K562 (cell line): Measurements from ENCODE around the gene AKT3. TPM values are rescaled to one million over a fixed set of nuclear protein-coding genes. Genes with fewer than 3 reads are reported as not detected.

Experiments
- ATAC-seq: fragments of 200-7000 bp; cut with Tn5 transposase; 3 replicates; pipeline ENCODE4 v1.9.1; 2020; ENCODE audit warnings: moderate library complexity
- BruUV-seq: library from RNA; stranded (reverse); fragments of 400-500 nt; replicated peaks from 2 replicates; lab custom pipeline; 2021; lab: Mats Ljungman, UMichigan
- CTCF ChIA-PET: fragments of 300-600 bp; formaldehyde crosslinking; extraction: SDS; loops from one replicate; lab custom pipeline; 2021; ENCODE audit warnings: low intra/inter-chr PET ratio; lab: Yijun Ruan, JAX
- POLR2A ChIA-PET: fragments of 300-600, 350-650 bp; sonication (Branson Sonifier 250); formaldehyde crosslinking; extraction: SDS; loops from one replicate; lab custom pipeline; 2021; ENCODE audit warnings: antibody characterized with exemption, inconsistent platforms; lab: Yijun Ruan, JAX
- DNase-seq, 4 experiments: peaks; one replicate each; pipeline versions ENCODE4 v3.0.0 to v3.0.0-alpha.2; 2011 to 2018; ENCODE audit warnings: low spot score in 3 of 4, mixed read lengths in 3 of 4; ENCODE audit errors: extremely low read depth in 1 of 4
- FAIRE-seq: peaks from 2 replicates; lab custom pipeline; 2011; peaks lifted over from hg19 to GRCh38; lab: Jason Lieb, UNC
- H2AFZ ChIP-seq: 2 replicates; pipeline ENCODE4 v1.6.0; 2011; ENCODE audit warnings: low read depth, low read length, control low read depth, inconsistent platforms
- H3K27ac ChIP-seq: fragments of 200-600 bp; 3 replicates; pipeline ENCODE4 v1.8.0; 2011; ENCODE audit warnings: low read depth, mild to moderate bottlenecking, control low read depth, inconsistent platforms, low read length, moderate library complexity, mixed read lengths; ENCODE audit errors: extremely low read depth
- H3K27me3 ChIP-seq, 2 experiments: fragments of 300-600 bp in 1 of 2; 2 replicates in 1 of 2; 3 replicates in 1 of 2; pipeline versions ENCODE4 v1.6.0 to v1.8.0; 2011; ENCODE audit warnings: inconsistent platforms in 2 of 2, low read length in 2 of 2, mild to moderate bottlenecking in 1 of 2, mixed read lengths in 1 of 2, moderate library complexity in 1 of 2; ENCODE audit not compliant: control insufficient read depth in 2 of 2, insufficient read depth in 2 of 2
- H3K36me3 ChIP-seq: fragments of 300-600 bp; 3 replicates; pipeline ENCODE4 v1.8.0; 2011; ENCODE audit warnings: mild to moderate bottlenecking, low read length, inconsistent platforms; ENCODE audit not compliant: control insufficient read depth, insufficient read depth
- H3K4me1 ChIP-seq, 2 experiments: fragments of 200-600 bp in 1 of 2; replicated peaks in 1 of 2; 2 replicates in 1 of 2; 3 replicates in 1 of 2; pipeline versions ENCODE4 v1.5.1 to v1.8.0; 2011; ENCODE audit warnings: inconsistent platforms in 2 of 2, low read length in 2 of 2, mild to moderate bottlenecking in 1 of 2, mixed read lengths in 1 of 2, moderate library complexity in 1 of 2; ENCODE audit not compliant: control insufficient read depth in 2 of 2, insufficient read depth in 2 of 2
- H3K4me2 ChIP-seq: 2 replicates; pipeline ENCODE4 v1.6.1; 2011; ENCODE audit warnings: low read length, control low read depth, inconsistent platforms, mixed read lengths; ENCODE audit not compliant: insufficient read depth
- H3K4me3 ChIP-seq: fragments of 200-600 bp; sonication (generic), shearing (Covaris generic); 2 replicates; pipeline ENCODE4 v1.5.1; 2016; ENCODE audit warnings: control low read depth, inconsistent platforms
- H3K79me2 ChIP-seq: fragments of 200-600 bp; 3 replicates; pipeline ENCODE4 v1.8.0; 2011; ENCODE audit warnings: low read length, inconsistent platforms; ENCODE audit not compliant: control insufficient read depth, insufficient read depth
- H3K9ac ChIP-seq, 2 experiments: 2 replicates each; pipeline versions ENCODE4 v1.6.0 to v1.6.1; 2011; ENCODE audit warnings: low read depth in 2 of 2, low read length in 2 of 2, control low read depth in 1 of 2, inconsistent platforms in 1 of 2, mild to moderate bottlenecking in 1 of 2, mixed read lengths in 1 of 2; ENCODE audit not compliant: insufficient read depth in 1 of 2
- H3K9me1 ChIP-seq: one replicate; pipeline ENCODE4 v1.6.0; 2011; ENCODE audit warnings: inconsistent platforms, mild to moderate bottlenecking, low read length, moderate library complexity; ENCODE audit not compliant: control insufficient read depth, insufficient read depth
- H3K9me3 ChIP-seq: replicated peaks from 2 replicates; pipeline ENCODE4 v1.5.1; 2011; ENCODE audit warnings: low read depth, low read length, inconsistent platforms; ENCODE audit not compliant: control insufficient read depth, insufficient read depth
- H4K20me1 ChIP-seq: replicated peaks from 2 replicates; pipeline ENCODE4 v1.6.1; 2011; ENCODE audit warnings: low read length, inconsistent platforms, mixed read lengths; ENCODE audit not compliant: control insufficient read depth, insufficient read depth
- ASH1L ChIP-seq: fragments of 450-650 bp; IDR thresholded peaks from 2 replicates; pipeline ENCODE4 v1.6.1; 2018; ENCODE audit warnings: borderline replicate concordance, mild to moderate bottlenecking, low read depth; ENCODE audit not compliant: partially characterized antibody
- CBFA2T3 ChIP-seq: fragments of 450-650 bp; IDR thresholded peaks from 2 replicates; pipeline ENCODE4 v1.6.1; 2017
- ESRRB ChIP-seq: fragments of 250-450 bp; sonication (Bioruptor Pico); IDR thresholded peaks from 2 replicates; pipeline ENCODE4 v1.5.0; 2020; ENCODE audit warnings: mild to moderate bottlenecking, moderate library complexity, borderline replicate concordance
- FIP1L1 ChIP-seq: fragments of 200-400 bp; formaldehyde crosslinking; IDR thresholded peaks from 2 replicates; pipeline ENCODE4 v1.6.1; 2018; ENCODE audit warnings: mild to moderate bottlenecking, low read depth, low read length; ENCODE audit not compliant: poor library complexity, severe bottlenecking
- JUND ChIP-seq, 2 experiments: IDR thresholded peaks; 2 replicates in 1 of 2; 3 replicates in 1 of 2; pipeline ENCODE4 v1.6.1; 2011; ENCODE audit warnings: borderline replicate concordance in 2 of 2, low read depth in 2 of 2, low read length in 2 of 2, improper control_type of control experiment in 1 of 2, missing biosample characterization in 1 of 2, missing genetic modification characterization in 1 of 2, missing genetic modification reagents in 1 of 2
- KAT7 ChIP-seq: sonication (generic); formaldehyde crosslinking; IDR thresholded peaks from 2 replicates; pipeline ENCODE4 v1.8.0; 2022; ENCODE audit warnings: missing genetic modification reagents, mild to moderate bottlenecking, borderline replicate concordance
- PHF21A ChIP-seq: fragments of 450-650 bp; IDR thresholded peaks from 2 replicates; pipeline ENCODE4 v1.6.1; 2017; ENCODE audit warnings: low read depth, borderline replicate concordance
- POLR3A ChIP-seq: IDR thresholded peaks from 2 replicates; pipeline ENCODE4 v1.6.1; 2011; ENCODE audit warnings: borderline replicate concordance, mild to moderate bottlenecking, moderate library complexity; ENCODE audit not compliant: insufficient read length, insufficient read depth; ENCODE audit errors: extremely low read depth
- RAD21 ChIP-seq, 2 experiments: fragments of 250-450 bp in 1 of 2; fragments of 450-650 bp in 1 of 2; sonication (Bioruptor Pico) in 1 of 2; formaldehyde crosslinking in 1 of 2; IDR thresholded peaks in 1 of 2; conservative IDR thresholded peaks in 1 of 2; 2 replicates each; pipeline versions ENCODE4 v1.4.0 to v1.8.0; 2020 to 2022; ENCODE audit warnings: mild to moderate bottlenecking in 2 of 2, moderate library complexity in 1 of 2
- SMAD4 ChIP-seq: fragments of 250-450 bp; sonication (Bioruptor Pico); conservative IDR thresholded peaks from 2 replicates; pipeline ENCODE4 v1.8.0; 2021; ENCODE audit warnings: inconsistent platforms, mild to moderate bottlenecking, moderate library complexity
- ZFP36 ChIP-seq: fragments of 150-350 bp; IDR thresholded peaks from 2 replicates; pipeline ENCODE4 v1.6.1; 2018; ENCODE audit warnings: low read length, low read depth; ENCODE audit not compliant: partially characterized antibody
- ZKSCAN8 ChIP-seq: fragments of 200-800 bp; sonication (Bioruptor generic); IDR thresholded peaks from 2 replicates; pipeline ENCODE4 v1.6.1; 2016; ENCODE audit warnings: missing genetic modification characterization, missing compliant biosample characterization
- ZNF311 ChIP-seq: fragments of 250-450 bp; sonication (Bioruptor Pico); IDR thresholded peaks from 2 replicates; pipeline ENCODE4 v1.4.0; 2020; ENCODE audit warnings: mild to moderate bottlenecking, moderate library complexity
- ZNF79 ChIP-seq: fragments of 250-450 bp; sonication (Bioruptor Pico); IDR thresholded peaks from 2 replicates; pipeline ENCODE4 v1.4.0; 2020; ENCODE audit warnings: low read depth, mild to moderate bottlenecking, moderate library complexity
- WGBS: fragments of 100-300 bp; shearing (Covaris generic); methylation state at CpG from one replicate; pipeline ENCODE4 v1.1.6; 2016; ENCODE audit warnings: low coverage, mixed read lengths; ENCODE audit not compliant: insufficient coverage; ENCODE audit errors: missing lambda C conversion rate; 5-methylcytosine and 5-hydroxymethylcytosine counted together
- in situ Hi-C: fragments of 300-500 bp; cut with MboI; formaldehyde crosslinking; loops from 4 replicates; pipeline ENCODE4 v1.15.0; 2018; ENCODE audit warnings: inconsistent platforms, mixed read lengths
- intact Hi-C: fragments of 100-400 bp; cut with micrococcal nuclease; formaldehyde crosslinking; loops from 2 replicates; pipeline ENCODE4 v1.14.2; 2022
- polyA plus RNA-seq, 8 experiments: library from polyadenylated mRNA; depleted of rRNA in 4 of 8; stranded (reverse) in 5 of 8; unstranded in 3 of 8; fragments of >200 nt; fragmentation: Nextera tagmentation in 2 of 8; fragmentation: Illumina TruSeq in 1 of 8; extraction: Ambion mirVana in 2 of 8; extraction: Trizol in 1 of 8; gene quantifications; 2 replicates each; pipeline versions ENCODE4 v1.2.1 to v1.2.3, GENCODE V29; 2011 to 2014; ENCODE audit warnings: inconsistent platforms in 1 of 8, missing spikeins in 1 of 8
- total RNA-seq, 7 experiments: library from RNA; depleted of rRNA in 6 of 7; stranded (reverse); fragments of >200 nt in 6 of 7; fragmentation: Illumina TruSeq in 2 of 7; extraction: Trizol in 2 of 7; gene quantifications; 2 replicates each; pipeline versions ENCODE4 v1.2.1 to v1.2.3, GENCODE V29; 2011 to 2021; ENCODE audit warnings: low replicate concordance in 1 of 7
- TF ChIP-seq, protein P1 (sequence below): fragments of 250-450 bp; sonication (Bioruptor Pico); IDR thresholded peaks from 2 replicates; pipeline ENCODE4 v1.5.0; 2022; ENCODE audit warnings: mild to moderate bottlenecking
- TF ChIP-seq, protein P2 (sequence below), 3 experiments: IDR thresholded peaks in 2 of 3; conservative IDR thresholded peaks in 1 of 3; 2 replicates each; pipeline ENCODE4 v1.5.1; 2011 to 2012; ENCODE audit warnings: low read length in 3 of 3, mild to moderate bottlenecking in 3 of 3, control low read depth in 2 of 3, improper control_type of control experiment in 1 of 3, inconsistent platforms in 1 of 3, low read depth in 1 of 3, mixed read lengths in 1 of 3, moderate library complexity in 1 of 3; ENCODE audit not compliant: insufficient read depth in 2 of 3

AKT3 gene
- total and polyA plus RNA-seq, 9 of the 15 experiments (the other 6 are each of a cell fraction or from before 2014, with no cell fraction given) = 0.04 to 0.54 (median 0.18) TPM; not detected in 1

DNA sequence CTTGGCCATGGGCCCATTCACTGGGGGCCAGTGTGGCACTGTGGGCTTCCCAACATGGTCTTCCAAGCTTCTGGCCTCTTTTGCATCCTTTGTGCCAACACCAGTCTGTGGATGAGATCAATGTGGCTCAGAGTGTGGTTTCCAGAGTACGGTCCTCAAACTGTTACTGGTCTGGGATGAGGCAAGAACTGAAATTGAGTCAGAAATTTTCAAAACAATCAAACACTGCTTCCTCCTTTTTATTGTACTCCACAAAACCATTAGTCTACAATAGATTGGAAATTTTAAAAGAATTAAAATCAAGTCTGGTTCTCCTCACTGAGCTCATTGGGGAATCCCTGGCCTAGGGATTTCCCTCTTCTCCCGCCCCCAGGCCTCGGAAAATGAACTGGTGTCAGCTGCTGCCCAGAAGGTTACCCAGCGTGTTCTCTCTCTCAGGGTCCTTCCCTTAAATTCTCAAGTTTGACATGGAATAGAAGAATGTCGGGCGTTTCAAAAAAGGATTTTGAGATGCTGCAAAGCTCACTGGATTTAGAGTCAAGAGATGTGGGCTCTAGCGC is 372.2 kb downstream of the AKT3 start (continued):
- no peak for TF ChIP-seq POLR3A
- no peak for TF ChIP-seq ZNF311 (CRISPR knock-in tag)
- no peak for TF ChIP-seq CBFA2T3
- TF ChIP-seq ZNF79 = no peak
- TF ChIP-seq PHF21A = no peak
- no peak for TF ChIP-seq FIP1L1
- no peak for TF ChIP-seq ZKSCAN8 (CRISPR knock-in tag)
- no peak for TF ChIP-seq ZFP36

DNA sequence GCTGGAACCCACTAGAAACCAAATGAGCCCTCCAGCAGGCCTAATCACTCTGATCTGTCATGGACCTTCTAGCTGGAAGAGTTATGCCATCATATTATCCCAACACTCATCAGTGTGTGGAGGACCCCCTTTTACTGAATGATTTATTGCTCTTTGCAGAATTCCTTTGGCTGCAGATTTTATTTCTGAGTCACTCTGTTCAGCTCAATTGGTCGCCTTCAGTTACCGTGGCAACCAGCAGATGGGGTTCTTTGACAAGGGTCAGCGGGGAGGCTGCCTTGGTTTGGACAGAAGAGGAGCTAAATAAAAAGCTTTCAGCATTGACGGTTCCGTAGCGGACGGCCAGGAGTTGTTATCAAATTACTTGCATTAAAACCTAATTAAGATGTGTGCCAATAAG is 374.1 kb downstream of the AKT3 start:
- intact Hi-C loops = loop anchor here (2.0 to 5.0 kb wide), 2 partner anchors 271 to 796 kb away; no protein-coding TSS in a partner anchor
- H3K9me3 ChIP-seq = no peaks in the 10 kb centered on the region
- in situ Hi-C loops = loop anchor here (25.0 kb wide), 1 partner anchor 786 kb away; no protein-coding TSS in a partner anchor
- 13% methylated on average over 7 of the region's 7 CpGs for WGBS
- H3K4me3 ChIP-seq = no peak overlapping the region
- FAIRE-seq = peak; percentile 59
- no peak overlapping the region for H3K4me2 ChIP-seq
- no peaks in the 10 kb centered on the region for H3K36me3 ChIP-seq
- CTCF ChIA-PET = interaction anchor here (1.5 kb wide), 2 partner anchors 273 to 798 kb away, joined by 7 read pairs; no protein-coding TSS in a partner anchor
- H3K4me1 ChIP-seq = peaks cover 6 to 15% of the 10 kb centered on the region in 2 experiments; a peak in 2 of 5 replicates
- H3K27me3 ChIP-seq = 0 out of 5 replicates have a peak, but pooled peaks cover 0 to 14% of the 10 kb centered on the region in 2 experiments
- H2AFZ ChIP-seq = no peak overlapping the region
- no peaks in the 10 kb centered on the region for H3K79me2 ChIP-seq
- H4K20me1 ChIP-seq = no peaks in the 10 kb centered on the region
- peak; percentile 74 for ATAC-seq
- POLR2A ChIA-PET = interaction anchor here (0.9 kb wide), 1 partner anchor 9 kb away, joined by 3 read pairs; no protein-coding TSS in a partner anchor
- DNase-seq = peak; percentile 51 to 56 (median 56)
- no peak overlapping the region for H3K9ac ChIP-seq
- no TSS peak for BruUV-seq
- H3K27ac ChIP-seq = no peak overlapping the region
- H3K9me1 ChIP-seq = peaks cover 5% of the 10 kb centered on the region
- TF ChIP-seq, protein P1, sequence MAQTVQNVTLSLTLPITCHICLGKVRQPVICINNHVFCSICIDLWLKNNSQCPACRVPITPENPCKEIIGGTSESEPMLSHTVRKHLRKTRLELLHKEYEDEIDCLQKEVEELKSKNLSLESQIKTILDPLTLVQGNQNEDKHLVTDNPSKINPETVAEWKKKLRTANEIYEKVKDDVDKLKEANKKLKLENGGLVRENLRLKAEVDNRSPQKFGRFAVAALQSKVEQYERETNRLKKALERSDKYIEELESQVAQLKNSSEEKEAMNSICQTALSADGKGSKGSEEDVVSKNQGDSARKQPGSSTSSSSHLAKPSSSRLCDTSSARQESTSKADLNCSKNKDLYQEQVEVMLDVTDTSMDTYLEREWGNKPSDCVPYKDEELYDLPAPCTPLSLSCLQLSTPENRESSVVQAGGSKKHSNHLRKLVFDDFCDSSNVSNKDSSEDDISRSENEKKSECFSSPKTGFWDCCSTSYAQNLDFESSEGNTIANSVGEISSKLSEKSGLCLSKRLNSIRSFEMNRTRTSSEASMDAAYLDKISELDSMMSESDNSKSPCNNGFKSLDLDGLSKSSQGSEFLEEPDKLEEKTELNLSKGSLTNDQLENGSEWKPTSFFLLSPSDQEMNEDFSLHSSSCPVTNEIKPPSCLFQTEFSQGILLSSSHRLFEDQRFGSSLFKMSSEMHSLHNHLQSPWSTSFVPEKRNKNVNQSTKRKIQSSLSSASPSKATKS = no peak
- TF ChIP-seq KAT7 (no peak), ASH1L (no peak), ESRRB (CRISPR knock-in tag) (no peak), SMAD4 (CRISPR knock-in tag) (no peak), JUND (IDR thresholded peaks at IDR 0.05; ENCODE audit: borderline replicate concordance, low read depth, low read length) (no peak), JUND (tag; IDR thresholded peaks at IDR 0.05; ENCODE audit: borderline replicate concordance, low read depth, low read length) (no peak), RAD21 (CRISPR knock-in tag; conservative IDR thresholded peaks at IDR 0.05 in 1 of 2, IDR thresholded peaks at IDR 0.05 in 1 of 2) (peak; percentile 24 to 54; a peak in 2 of 4 replicates)
- TF ChIP-seq, protein P2, sequence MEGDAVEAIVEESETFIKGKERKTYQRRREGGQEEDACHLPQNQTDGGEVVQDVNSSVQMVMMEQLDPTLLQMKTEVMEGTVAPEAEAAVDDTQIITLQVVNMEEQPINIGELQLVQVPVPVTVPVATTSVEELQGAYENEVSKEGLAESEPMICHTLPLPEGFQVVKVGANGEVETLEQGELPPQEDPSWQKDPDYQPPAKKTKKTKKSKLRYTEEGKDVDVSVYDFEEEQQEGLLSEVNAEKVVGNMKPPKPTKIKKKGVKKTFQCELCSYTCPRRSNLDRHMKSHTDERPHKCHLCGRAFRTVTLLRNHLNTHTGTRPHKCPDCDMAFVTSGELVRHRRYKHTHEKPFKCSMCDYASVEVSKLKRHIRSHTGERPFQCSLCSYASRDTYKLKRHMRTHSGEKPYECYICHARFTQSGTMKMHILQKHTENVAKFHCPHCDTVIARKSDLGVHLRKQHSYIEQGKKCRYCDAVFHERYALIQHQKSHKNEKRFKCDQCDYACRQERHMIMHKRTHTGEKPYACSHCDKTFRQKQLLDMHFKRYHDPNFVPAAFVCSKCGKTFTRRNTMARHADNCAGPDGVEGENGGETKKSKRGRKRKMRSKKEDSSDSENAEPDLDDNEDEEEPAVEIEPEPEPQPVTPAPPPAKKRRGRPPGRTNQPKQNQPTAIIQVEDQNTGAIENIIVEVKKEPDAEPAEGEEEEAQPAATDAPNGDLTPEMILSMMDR (IDR thresholded peaks at IDR 0.05 in 2 of 3, conservative IDR thresholded peaks at IDR 0.05 in 1 of 3; ENCODE audit: insufficient read depth in 2 of 3, low read depth in 1 of 3, low read length in 3 of 3) = peak; percentile 47 to 54 (median 54); a peak in 3 of 6 replicates
